ENCODE data around the gene RSBN1L. TPM values are rescaled to one million over a fixed set of nuclear protein-coding genes. Genes with fewer than 3 reads are reported as not detected.

RSBN1L gene
- polyA plus RNA-seq, 1 experiment = 2.8 TPM

DNA sequence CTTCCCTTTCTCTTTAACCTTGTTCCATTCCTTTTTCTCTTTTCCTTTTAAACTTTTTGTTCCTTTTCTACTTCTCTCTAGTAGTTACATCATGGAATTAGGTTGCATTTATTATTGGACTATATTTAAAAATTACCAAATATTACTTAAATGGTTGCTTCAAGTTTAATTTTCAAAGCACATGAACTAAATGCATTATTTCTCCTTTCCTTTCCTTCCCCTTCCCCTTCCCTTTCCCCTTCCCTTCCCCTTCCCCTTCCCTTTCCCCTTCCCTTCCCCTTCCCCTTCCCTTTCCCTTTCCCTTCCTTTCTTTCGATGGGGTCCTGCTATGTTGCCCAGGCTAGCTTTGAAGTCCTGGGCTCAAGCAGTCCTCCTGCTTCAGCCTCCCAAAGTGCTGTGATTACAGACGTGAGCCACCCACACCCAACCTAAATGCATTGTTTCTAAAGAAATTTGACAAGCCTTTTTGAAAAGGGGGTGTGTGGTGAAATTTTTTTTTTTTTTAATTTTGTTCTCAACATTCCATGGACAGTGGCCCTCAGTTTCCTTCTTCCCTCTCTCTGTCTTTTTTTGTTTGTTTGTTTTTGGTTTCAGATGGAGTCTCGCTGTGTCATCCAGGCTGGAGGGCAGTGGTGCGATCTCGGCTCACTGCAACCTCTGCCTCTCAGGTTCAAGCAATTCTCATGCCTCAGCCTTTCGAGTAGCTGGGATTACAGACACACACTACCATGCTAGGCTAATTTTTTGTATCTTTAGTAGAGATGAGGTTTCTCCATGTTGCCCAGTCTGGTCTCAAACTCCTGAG, 70.7 kb downstream of the RSBN1L start:
- Histone ChIP-seq H3K36me3 (ENCODE audit: control insufficient read depth, insufficient read depth, low read length) (0 out of 2 replicates have a peak, but pooled peaks cover 1% of the 10 kb centered on the region), H3K4me3 (ENCODE audit: low read depth, low read length) (no peak overlapping the region), H3K27me3 (ENCODE audit: control insufficient read depth, insufficient read depth, low read length) (no peaks in the 10 kb centered on the region)
- no peak for DNase-seq (ENCODE audit: low read depth)
- TF ChIP-seq, protein P1, sequence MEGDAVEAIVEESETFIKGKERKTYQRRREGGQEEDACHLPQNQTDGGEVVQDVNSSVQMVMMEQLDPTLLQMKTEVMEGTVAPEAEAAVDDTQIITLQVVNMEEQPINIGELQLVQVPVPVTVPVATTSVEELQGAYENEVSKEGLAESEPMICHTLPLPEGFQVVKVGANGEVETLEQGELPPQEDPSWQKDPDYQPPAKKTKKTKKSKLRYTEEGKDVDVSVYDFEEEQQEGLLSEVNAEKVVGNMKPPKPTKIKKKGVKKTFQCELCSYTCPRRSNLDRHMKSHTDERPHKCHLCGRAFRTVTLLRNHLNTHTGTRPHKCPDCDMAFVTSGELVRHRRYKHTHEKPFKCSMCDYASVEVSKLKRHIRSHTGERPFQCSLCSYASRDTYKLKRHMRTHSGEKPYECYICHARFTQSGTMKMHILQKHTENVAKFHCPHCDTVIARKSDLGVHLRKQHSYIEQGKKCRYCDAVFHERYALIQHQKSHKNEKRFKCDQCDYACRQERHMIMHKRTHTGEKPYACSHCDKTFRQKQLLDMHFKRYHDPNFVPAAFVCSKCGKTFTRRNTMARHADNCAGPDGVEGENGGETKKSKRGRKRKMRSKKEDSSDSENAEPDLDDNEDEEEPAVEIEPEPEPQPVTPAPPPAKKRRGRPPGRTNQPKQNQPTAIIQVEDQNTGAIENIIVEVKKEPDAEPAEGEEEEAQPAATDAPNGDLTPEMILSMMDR (IDR thresholded peaks at IDR 0.05; ENCODE audit: insufficient read depth, low read depth, low read length) = no peak
- POLR2A ChIA-PET = no interaction called here
- CTCF ChIA-PET = interaction anchor here (0.6 to 2.1 kb wide), 2 partner anchors 115 to 367 kb away, joined by 3 to 9 read pairs; no protein-coding TSS in a partner anchor

DNA sequence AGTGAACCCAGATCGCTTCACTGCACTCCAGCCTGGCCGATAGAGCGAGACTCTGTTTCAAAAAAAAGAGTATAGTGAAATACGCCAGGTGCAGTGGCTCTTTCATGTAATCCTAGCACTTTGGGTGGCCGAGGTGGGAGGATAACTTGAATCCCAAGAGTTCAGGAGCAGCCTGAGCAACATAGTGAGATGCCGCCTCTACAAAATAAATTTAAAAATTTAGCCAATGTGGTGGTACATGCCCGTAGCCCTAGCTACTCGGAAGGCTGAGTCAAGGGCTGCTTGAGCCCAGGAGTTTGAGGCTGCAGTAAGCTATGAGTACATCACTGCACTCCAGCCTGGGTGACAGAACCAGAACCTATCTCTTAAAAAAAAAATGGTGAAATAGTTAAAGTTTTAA, 74.1 kb downstream of the RSBN1L start:
- Histone ChIP-seq H3K36me3 (ENCODE audit: control insufficient read depth, insufficient read depth, low read length) (0 out of 2 replicates have a peak, but pooled peaks cover 3% of the 10 kb centered on the region), H3K27me3 (ENCODE audit: control insufficient read depth, insufficient read depth, low read length) (no peaks in the 10 kb centered on the region), H3K4me3 (ENCODE audit: low read depth, low read length) (no peak overlapping the region)
- POLR2A ChIA-PET = no interaction called here
- CTCF ChIA-PET = interaction anchor here (1.0 kb wide), 1 partner anchor 12 kb away, joined by 3 read pairs; no protein-coding TSS in a partner anchor
- DNase-seq (ENCODE audit: low read depth) = no peak
- TF ChIP-seq, protein P1 (IDR thresholded peaks at IDR 0.05; ENCODE audit: insufficient read depth, low read depth, low read length) = no peak

DNA sequence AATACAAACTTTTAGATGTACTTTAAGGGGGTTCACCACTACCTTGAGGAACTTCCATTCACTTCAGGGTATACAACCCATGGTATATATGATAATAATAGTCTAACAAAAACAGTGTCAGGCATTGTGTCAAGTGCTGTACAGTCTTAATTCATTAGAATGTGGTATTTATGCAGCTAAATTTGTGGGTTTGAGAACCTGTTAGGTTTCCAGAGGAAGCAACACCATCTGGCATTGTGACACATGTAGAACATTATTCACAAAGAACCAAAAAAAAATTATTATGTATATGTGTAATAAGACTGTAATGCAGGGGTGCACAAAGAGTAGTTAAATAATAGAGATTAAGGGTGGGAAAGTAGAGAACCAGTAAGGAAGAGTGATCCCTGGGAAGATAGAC, 75.6 kb downstream of the RSBN1L start:
- CTCF ChIA-PET = interaction anchor here (1.6 kb wide), 1 partner anchor 120 kb away, joined by 6 read pairs; no protein-coding TSS in a partner anchor
- POLR2A ChIA-PET = no interaction called here
- DNase-seq (ENCODE audit: low read depth) = no peak
- no peaks in the 10 kb centered on the region for H3K27me3 ChIP-seq (ENCODE audit: control insufficient read depth, insufficient read depth, low read length)
- 0 out of 2 replicates have a peak, but pooled peaks cover 2% of the 10 kb centered on the region for H3K36me3 ChIP-seq (ENCODE audit: control insufficient read depth, insufficient read depth, low read length)
- TF ChIP-seq, protein P1 (IDR thresholded peaks at IDR 0.05; ENCODE audit: insufficient read depth, low read depth, low read length) = no peak
- H3K4me3 ChIP-seq (ENCODE audit: low read depth, low read length) = no peak overlapping the region

DNA sequence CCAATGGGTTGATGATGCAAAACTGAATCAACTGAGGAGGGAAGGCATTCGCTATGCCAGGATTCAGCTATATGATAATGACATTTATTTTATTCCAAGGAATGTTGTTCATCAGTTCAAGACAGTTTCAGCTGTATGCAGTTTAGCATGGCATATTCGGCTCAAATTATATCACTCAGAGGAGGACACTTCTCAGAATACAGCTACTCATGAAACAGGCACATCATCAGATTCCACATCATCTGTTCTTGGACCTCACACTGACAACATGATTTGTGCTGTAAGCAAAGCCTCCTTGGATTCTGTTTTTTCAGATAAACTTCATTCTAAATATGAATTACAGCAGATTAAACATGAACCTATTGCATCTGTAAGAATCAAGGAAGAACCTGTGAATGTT, 82.3 kb downstream of the RSBN1L start:
- ChIA-PET CTCF (interaction anchor here (1.4 to 2.0 kb wide), 2 partner anchors 16 to 127 kb away, joined by 3 to 4 read pairs; no protein-coding TSS in a partner anchor), POLR2A (no interaction called here)

DNA sequence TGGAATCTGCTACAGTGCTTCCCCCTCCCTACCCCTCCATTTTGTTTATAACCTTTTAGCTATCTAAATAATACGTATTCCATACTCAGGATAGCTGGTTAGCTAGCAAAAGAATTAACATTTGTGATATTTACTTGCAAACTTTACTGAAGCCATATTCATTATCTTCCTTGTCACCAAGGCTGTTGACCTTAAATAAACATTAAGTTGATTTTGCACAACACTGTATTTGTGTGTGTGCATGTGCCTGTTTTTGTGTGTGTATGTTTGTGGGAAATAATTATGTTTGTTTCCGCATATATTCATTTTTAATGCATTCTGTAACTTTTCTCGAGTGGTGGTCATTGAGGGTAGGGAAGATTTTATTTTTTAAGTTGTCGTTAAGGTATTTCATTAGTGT, 86.1 kb downstream of the RSBN1L start:
- POLR2A ChIA-PET = interaction anchor here (0.5 kb wide), 1 partner anchor 151 kb away, joined by 3 read pairs; no protein-coding TSS in a partner anchor
- TF ChIP-seq, protein P1 (IDR thresholded peaks at IDR 0.05; ENCODE audit: insufficient read depth, low read depth, low read length) = no peak
- CTCF ChIA-PET = interaction anchor here (0.6 to 1.1 kb wide), 2 partner anchors 8 to 12 kb away, joined by 3 to 4 read pairs; no protein-coding TSS in a partner anchor
- Histone ChIP-seq H3K27me3 (ENCODE audit: control insufficient read depth, insufficient read depth, low read length) (no peaks in the 10 kb centered on the region), H3K36me3 (ENCODE audit: control insufficient read depth, insufficient read depth, low read length) (peaks cover 2% of the 10 kb centered on the region; the same call in 1 of the 2 replicates), H3K4me3 (ENCODE audit: low read depth, low read length) (no peak overlapping the region)
- DNase-seq (ENCODE audit: low read depth) = no peak

More for the DNA sequence above, 82.3 kb downstream of the RSBN1L start:
- peaks cover 2% of the 10 kb centered on the region; the same call in 1 of the 2 replicates for H3K36me3 ChIP-seq (ENCODE audit: control insufficient read depth, insufficient read depth, low read length)
- no peak for DNase-seq (ENCODE audit: low read depth)
- TF ChIP-seq, protein P1 (IDR thresholded peaks at IDR 0.05; ENCODE audit: insufficient read depth, low read depth, low read length) = no peak
- no peaks in the 10 kb centered on the region for H3K27me3 ChIP-seq (ENCODE audit: control insufficient read depth, insufficient read depth, low read length)
- no peak overlapping the region for H3K4me3 ChIP-seq (ENCODE audit: low read depth, low read length)
